SK-N-MC (cell line): ENCODE data around the gene DAPK1.

Experiments used
- EZH2 ChIP-seq: fragments of 200-600 bp; sonication (generic); IDR thresholded peaks from one replicate; pipeline ENCODE4 v1.6.1; 2017; ENCODE audit warnings: antibody characterized with exemption
- FOXP2 ChIP-seq: optimal IDR thresholded peaks from 2 replicates; pipeline ENCODE3; 2011; ENCODE audit warnings: mild to moderate bottlenecking, moderate library complexity; ENCODE audit not compliant: insufficient read depth; ENCODE audit errors: extremely low read length, control extremely low read depth
- POLR2AphosphoS5 ChIP-seq: IDR thresholded peaks from 2 replicates; pipeline ENCODE4 v1.6.1; 2012; ENCODE audit warnings: mild to moderate bottlenecking, low read depth, low read length, borderline replicate concordance

DNA sequence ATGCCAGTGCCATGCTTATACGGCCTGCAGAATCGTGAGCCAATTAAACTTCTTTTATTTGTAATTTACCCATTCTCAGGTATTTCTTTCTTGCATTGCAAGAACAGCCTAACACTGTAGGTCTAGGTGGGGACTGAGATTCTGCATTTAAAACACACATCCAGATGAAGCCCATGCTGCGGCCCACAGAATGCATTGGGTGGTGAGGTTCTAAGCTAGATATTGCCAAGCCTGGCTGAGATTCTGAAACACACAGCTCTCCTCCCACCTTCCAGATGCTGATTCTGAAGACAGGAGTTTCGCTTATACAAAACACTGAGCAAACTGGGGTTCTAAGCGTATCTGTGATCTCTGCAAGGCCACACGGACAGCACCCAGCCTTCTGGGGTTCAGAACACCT is 75.1 kb downstream of the DAPK1 start:
- no peak for TF ChIP-seq EZH2
- TF ChIP-seq POLR2AphosphoS5: no peak
- TF ChIP-seq FOXP2: no peak
